Endodermal cell (in vitro differentiated cells): ENCODE results near the gene GPC3. TPM values are rescaled to one million over a fixed set of nuclear protein-coding genes. Genes with fewer than 3 reads are reported as not detected.

Experiments used
- DNase-seq: peaks from one replicate; pipeline ENCODE4 v3.0.0-alpha.2; 2017
- H3K27ac ChIP-seq: 2 replicates; pipeline ENCODE4 v1.5.1; 2013; ENCODE audit warnings: mild to moderate bottlenecking, low read depth, low read length, moderate library complexity
- H3K27me3 ChIP-seq: 2 replicates; pipeline ENCODE4 v1.6.1; 2013; ENCODE audit warnings: mild to moderate bottlenecking, low read length, moderate library complexity; ENCODE audit not compliant: insufficient read depth, control insufficient read depth, poor library complexity, severe bottlenecking
- H3K36me3 ChIP-seq: 2 replicates; pipeline ENCODE4 v1.7.0; 2013; ENCODE audit warnings: mild to moderate bottlenecking, low read length, moderate library complexity; ENCODE audit not compliant: control insufficient read depth, insufficient read depth
- H3K4me1 ChIP-seq: one replicate; pipeline ENCODE4 v1.7.0; 2013; ENCODE audit warnings: low read length; ENCODE audit not compliant: control insufficient read depth, insufficient read depth
- H3K4me3 ChIP-seq: 2 replicates; pipeline ENCODE4 v1.5.1; 2013; ENCODE audit warnings: mild to moderate bottlenecking, low read length, moderate library complexity
- H3K9ac ChIP-seq: 2 replicates; pipeline ENCODE4 v1.6.1; 2013; ENCODE audit warnings: mild to moderate bottlenecking, low read length, moderate library complexity; ENCODE audit not compliant: poor library complexity, severe bottlenecking; ENCODE audit errors: extremely low read depth
- H3K9me3 ChIP-seq: 2 replicates; pipeline ENCODE4 v1.6.1; 2013; ENCODE audit warnings: mild to moderate bottlenecking, low read length, moderate library complexity; ENCODE audit not compliant: control insufficient read depth
- H3K27ac Mint-ChIP-seq: 2 replicates; pipeline ENCODE4 v1.8.0; 2020; ENCODE audit warnings: mixed read lengths
- H3K27me3 Mint-ChIP-seq: 2 replicates; pipeline ENCODE4 v1.8.0; 2021; ENCODE audit warnings: mild to moderate bottlenecking, mixed read lengths; ENCODE audit not compliant: insufficient read depth
- H3K36me3 Mint-ChIP-seq: 2 replicates; pipeline ENCODE4 v1.8.0; 2020; ENCODE audit warnings: low read depth, mixed read lengths
- H3K4me1 Mint-ChIP-seq: 2 replicates; pipeline ENCODE4 v1.8.0; 2020; ENCODE audit warnings: mixed read lengths
- H3K4me3 Mint-ChIP-seq: 2 replicates; pipeline ENCODE4 v1.8.0; 2020; ENCODE audit warnings: mild to moderate bottlenecking, moderate library complexity, mixed read lengths
- H3K9me3 Mint-ChIP-seq: 2 replicates; pipeline ENCODE4 v1.8.0; 2020; ENCODE audit warnings: mild to moderate bottlenecking, mixed read lengths
- CTCF ChIP-seq: fragments of 200-600 bp; sonication (generic); conservative IDR thresholded peaks from 2 replicates; pipeline ENCODE4 v1.5.0; 2021; ENCODE audit warnings: antibody characterized with exemption, mild to moderate bottlenecking
- WGBS, 2 experiments: methylation state at CpG; one replicate each; pipeline versions ENCODE4 v1.1.5 to v1.1.7; 2013; ENCODE audit warnings: missing lambda C conversion rate in 2 of 2, mixed read lengths in 1 of 2; ENCODE audit not compliant: insufficient coverage in 1 of 2, insufficient read length in 1 of 2; 5-methylcytosine and 5-hydroxymethylcytosine counted together
- total RNA-seq, 2 donors: library from RNA; stranded (reverse); fragmentation: NEBNext Ultra II Directional in 1 of 2; extraction: Animal tissue kit (Norgen Biotek cat#: 25700) in 1 of 2; gene quantifications; 2 replicates in 1 of 2; 3 replicates in 1 of 2; pipeline ENCODE4 v1.2.1, GENCODE V29; 2021

The GPC3 gene
- total RNA-seq, 2 donors from 2014 or later, result 39.5 to 125 TPM

DNA sequence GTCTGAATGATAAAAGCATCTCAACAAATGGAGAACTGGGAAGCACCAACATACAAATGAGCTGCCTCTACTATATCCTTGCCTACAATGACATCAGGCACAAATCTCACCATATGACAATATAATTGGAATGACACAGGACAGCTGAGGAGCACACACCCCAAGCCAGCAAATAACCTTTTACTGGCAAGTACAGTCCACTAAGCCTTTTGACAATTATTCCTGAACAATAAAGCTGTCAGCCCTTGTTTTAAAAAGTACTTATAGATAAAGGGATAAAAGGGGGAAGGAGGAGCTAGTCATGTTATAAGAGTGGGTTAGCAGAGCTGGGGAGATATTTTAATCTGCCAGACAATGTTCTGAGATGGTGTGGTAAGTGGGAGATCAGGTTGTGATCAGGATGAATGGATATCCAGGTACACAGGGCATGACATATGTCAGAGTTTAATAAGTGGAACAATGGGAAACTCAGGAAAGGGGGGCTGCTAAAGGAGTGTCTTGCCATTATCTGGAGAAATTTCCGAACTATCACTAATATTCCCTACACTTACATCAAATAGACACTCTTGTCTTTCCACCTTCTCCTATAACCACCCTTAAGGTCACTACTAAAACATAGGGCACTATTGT is 127.6 kb downstream of the GPC3 start:
- Histone ChIP-seq H3K9ac (no peak overlapping the region), H3K4me1 (no peaks in the 10 kb centered on the region), H3K9me3 (no peaks in the 10 kb centered on the region), H3K4me3 (no peak overlapping the region), H3K27ac (no peak overlapping the region), H3K36me3 (no peaks in the 10 kb centered on the region), H3K27me3 (no peaks in the 10 kb centered on the region)
- Mint-ChIP-seq H3K4me1 (peaks cover 32% of the 10 kb centered on the region), H3K27me3 (no peaks in the 10 kb centered on the region), H3K9me3 (no peaks in the 10 kb centered on the region), H3K4me3 (no peak overlapping the region), H3K27ac (no peak overlapping the region), H3K36me3 (peaks cover 12% of the 10 kb centered on the region)
- no peak for DNase-seq
- TF ChIP-seq CTCF, result no peak
- WGBS, 2 experiments, result 80% methylated on average over 1 of the region's 1 CpG; no CpG with 5 or more reads in 1 of the 2 experiments

DNA sequence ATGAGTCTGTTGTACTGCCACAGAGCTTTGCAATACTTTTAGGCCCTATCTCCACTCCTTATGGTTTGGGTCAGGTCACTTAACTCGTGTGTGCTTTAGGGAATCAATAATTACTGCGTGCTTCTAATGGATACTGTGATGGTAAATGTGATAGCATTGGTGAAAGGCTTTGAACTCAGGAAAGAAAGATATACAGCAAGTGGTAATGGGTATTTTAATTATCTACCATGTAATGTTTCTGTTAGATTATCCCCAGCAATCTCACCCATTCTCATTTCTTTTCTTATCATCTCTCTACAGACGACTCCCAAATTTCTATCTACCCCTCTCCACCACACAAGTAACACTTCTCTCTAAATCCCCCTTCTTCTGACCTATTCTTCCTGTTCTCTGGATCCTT is 128.6 kb downstream of the GPC3 start:
- Histone ChIP-seq H3K27me3 (no peaks in the 10 kb centered on the region), H3K4me1 (no peaks in the 10 kb centered on the region), H3K9me3 (no peaks in the 10 kb centered on the region), H3K27ac (no peak overlapping the region), H3K36me3 (no peaks in the 10 kb centered on the region), H3K4me3 (no peak overlapping the region), H3K9ac (no peak overlapping the region)
- H3K9me3 Mint-ChIP-seq, result no peaks in the 10 kb centered on the region
- WGBS, 2 experiments, result 60 to 63% methylated on average over 1 to 3 of the region's 3 CpGs
- no peak for TF ChIP-seq CTCF
- no peak for DNase-seq
- H3K27ac Mint-ChIP-seq, result no peak overlapping the region
- H3K27me3 Mint-ChIP-seq, result no peaks in the 10 kb centered on the region
- peaks cover 32% of the 10 kb centered on the region for H3K4me1 Mint-ChIP-seq
- peaks cover 8% of the 10 kb centered on the region for H3K36me3 Mint-ChIP-seq
- H3K4me3 Mint-ChIP-seq, result no peak overlapping the region

DNA sequence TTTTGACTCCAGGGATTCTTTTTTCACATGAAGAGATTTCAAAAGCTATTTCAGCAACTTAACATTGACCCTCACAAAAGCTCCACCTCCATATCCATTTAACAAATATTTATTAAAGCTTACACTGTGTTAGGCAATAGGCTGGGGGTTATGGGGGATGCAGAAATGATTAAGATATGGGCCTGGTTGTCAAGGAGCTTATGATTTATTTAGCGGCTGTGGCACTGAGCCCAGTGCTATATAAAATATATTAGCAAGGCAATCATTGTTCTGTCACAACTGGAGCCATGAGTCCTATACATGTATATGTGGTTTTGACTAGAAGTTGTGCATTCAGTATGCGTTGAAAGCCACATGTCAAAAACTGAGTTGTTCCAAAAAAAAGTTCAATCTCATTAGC is 131.1 kb downstream of the GPC3 start:
- Histone ChIP-seq H3K4me3 (no peak overlapping the region), H3K36me3 (no peaks in the 10 kb centered on the region), H3K27ac (no peak overlapping the region), H3K4me1 (no peaks in the 10 kb centered on the region), H3K9me3 (no peaks in the 10 kb centered on the region), H3K27me3 (no peaks in the 10 kb centered on the region), H3K9ac (no peak overlapping the region)
- 91 to 100% methylated on average over 1 of the region's 2 CpGs for WGBS, 2 experiments
- no peaks in the 10 kb centered on the region for H3K27me3 Mint-ChIP-seq
- peaks cover 4% of the 10 kb centered on the region for H3K36me3 Mint-ChIP-seq
- no peak for TF ChIP-seq CTCF
- H3K4me1 Mint-ChIP-seq, result peaks cover 29% of the 10 kb centered on the region
- DNase-seq, result no peak
- H3K27ac Mint-ChIP-seq, result no peak overlapping the region
- no peaks in the 10 kb centered on the region for H3K9me3 Mint-ChIP-seq
- H3K4me3 Mint-ChIP-seq, result no peak overlapping the region
